HCT116 (cell line): ENCODE results near the gene PLVAP. TPM values are rescaled to one million over a fixed set of nuclear protein-coding genes. Genes with fewer than 3 reads are reported as not detected.

ENCODE experiments used
- ATAC-seq: fragments of 200-7000 bp; cut with Tn5 transposase; 2 replicates; pipeline ENCODE4 v1.9.1; 2020; ENCODE audit warnings: mild to moderate bottlenecking, moderate library complexity
- BruUV-seq: library from RNA; stranded (reverse); fragments of 400-500 nt; replicated peaks from 2 replicates; lab custom pipeline; 2021; lab: Mats Ljungman, UMichigan
- CTCF ChIA-PET: fragments of 300-600 bp; sonication (Branson Sonifier 250); formaldehyde crosslinking; loops from one replicate; lab custom pipeline; 2021; ENCODE audit warnings: antibody characterized with exemption; lab: Charles Lee
- POLR2A ChIA-PET: fragments of 300-600, 350-600 bp; sonication (Branson Sonifier 250); formaldehyde crosslinking; loops from one replicate; lab custom pipeline; 2021; ENCODE audit warnings: antibody characterized with exemption; lab: Charles Lee
- RAD21 ChIA-PET, 2 experiments: fragments of 300-600 bp; sonication (Branson Sonifier 250); formaldehyde crosslinking; loops; one replicate each; lab custom pipeline; 2023; ENCODE audit warnings: low total read pairs in 2 of 2; ENCODE audit not compliant: uncharacterized antibody in 2 of 2, unreplicated experiment in 2 of 2, low non-redundant PET in 1 of 2; lab: Charles Lee
- DNase-seq: peaks from one replicate; pipeline ENCODE4 v3.0.0-alpha.2; 2010; ENCODE audit warnings: low read depth, low spot score
- H2AFZ ChIP-seq: fragments of 200-600 bp; shearing (Covaris generic), sonication (generic); 2 replicates; pipeline ENCODE4 v1.6.1; 2017; ENCODE audit warnings: low read depth, mixed run types, mixed read lengths, antibody characterized with exemption, low read length; ENCODE audit not compliant: poor library complexity, severe bottlenecking
- H3K27ac ChIP-seq: 2 replicates; pipeline ENCODE4 v1.5.1; 2012; ENCODE audit warnings: low read depth, low read length
- H3K27me3 ChIP-seq: fragments of 200-600 bp; sonication (generic); 2 replicates; pipeline ENCODE4 v1.6.1; 2016; ENCODE audit warnings: mixed run types, low read length, mixed read lengths; ENCODE audit not compliant: insufficient read depth
- H3K36me3 ChIP-seq, 2 experiments: fragments of 200-500 bp in 1 of 2; fragments of 200-600 bp in 1 of 2; sonication (Bioruptor generic) in 1 of 2; sonication (generic) in 1 of 2; 2 replicates each; pipeline versions ENCODE4 v1.5.1 to v1.6.1; 2014 to 2016; ENCODE audit warnings: low read length in 2 of 2, inconsistent platforms in 1 of 2, mixed read lengths in 1 of 2, mixed run types in 1 of 2; ENCODE audit not compliant: insufficient read depth in 2 of 2, control insufficient read depth in 1 of 2
- H3K4me1 ChIP-seq, 2 experiments: fragments of 200-600 bp in 1 of 2; sonication (generic) in 1 of 2; 2 replicates each; pipeline versions ENCODE4 v1.5.1 to v1.6.1; 2012 to 2017; ENCODE audit warnings: low read length in 2 of 2, inconsistent platforms in 1 of 2, mild to moderate bottlenecking in 1 of 2, mixed read lengths in 1 of 2, mixed run types in 1 of 2, moderate library complexity in 1 of 2; ENCODE audit not compliant: insufficient read depth in 2 of 2, control insufficient read depth in 1 of 2
- H3K4me2 ChIP-seq: fragments of 200-600 bp; sonication (generic); 2 replicates; pipeline ENCODE4 v1.6.1; 2017; ENCODE audit warnings: mixed run types, low read length, mixed read lengths
- H3K4me3 ChIP-seq, 2 experiments: fragments of 200-600 bp in 1 of 2; sonication (generic) in 1 of 2; replicated peaks in 1 of 2; 2 replicates each; pipeline ENCODE4 v1.5.1; 2011 to 2016; ENCODE audit warnings: low read length in 2 of 2, control low read depth in 1 of 2, low read depth in 1 of 2, mild to moderate bottlenecking in 1 of 2, mixed read lengths in 1 of 2, mixed run types in 1 of 2
- H3K79me2 ChIP-seq: fragments of 200-600 bp; sonication (generic); 2 replicates; pipeline ENCODE4 v1.6.1; 2017; ENCODE audit warnings: mild to moderate bottlenecking, mixed run types, low read length, moderate library complexity, mixed read lengths; ENCODE audit not compliant: insufficient read depth
- H3K9ac ChIP-seq: fragments of 200-600 bp; sonication (generic); 2 replicates; pipeline ENCODE4 v1.6.1; 2016; ENCODE audit warnings: low read length, mixed read lengths
- H3K9me2 ChIP-seq: fragments of 200-600 bp; sonication (generic), shearing (Covaris generic); 2 replicates; pipeline ENCODE4 v1.6.1; 2017; ENCODE audit warnings: mixed run types, mild to moderate bottlenecking, moderate library complexity; ENCODE audit not compliant: insufficient read depth
- H3K9me3 ChIP-seq, 2 experiments: fragments of 200-500 bp in 1 of 2; fragments of 200-600 bp in 1 of 2; sonication (Bioruptor generic) in 1 of 2; sonication (generic) in 1 of 2; 2 replicates each; pipeline ENCODE4 v1.6.1; 2014 to 2017; ENCODE audit warnings: low read length in 2 of 2, mixed read lengths in 2 of 2, inconsistent platforms in 1 of 2, low read depth in 1 of 2, mild to moderate bottlenecking in 1 of 2, mixed run types in 1 of 2, moderate library complexity in 1 of 2; ENCODE audit not compliant: control insufficient read depth in 1 of 2, insufficient read depth in 1 of 2
- H4K20me1 ChIP-seq: fragments of 200-600 bp; sonication (generic), shearing (Covaris generic); 2 replicates; pipeline ENCODE4 v1.6.1; 2017; ENCODE audit warnings: mixed run types, mild to moderate bottlenecking, moderate library complexity; ENCODE audit not compliant: insufficient read depth
- CEBPB ChIP-seq: IDR thresholded peaks from 2 replicates; pipeline ENCODE4 v1.6.1; 2012; ENCODE audit warnings: low read depth
- ELF1 ChIP-seq: IDR thresholded peaks from 2 replicates; pipeline ENCODE4 v1.6.1; 2012; ENCODE audit warnings: low read depth, borderline replicate concordance
- EZH2phosphoT487 ChIP-seq: fragments of 200-600 bp; IDR thresholded peaks from 2 replicates; pipeline ENCODE4 v1.6.1; 2018; ENCODE audit warnings: antibody characterized with exemption, borderline replicate concordance
- JUND ChIP-seq: IDR thresholded peaks from 2 replicates; pipeline ENCODE4 v1.6.1; 2012
- POLR2AphosphoS5 ChIP-seq: IDR thresholded peaks from 2 replicates; pipeline ENCODE4 v1.6.1; 2011; ENCODE audit warnings: mild to moderate bottlenecking, low read depth, low read length, moderate library complexity
- RAD21 ChIP-seq: IDR thresholded peaks from 2 replicates; pipeline ENCODE4 v1.6.1; 2012; ENCODE audit warnings: low read depth, mild to moderate bottlenecking
- SRF ChIP-seq: IDR thresholded peaks from 2 replicates; pipeline ENCODE4 v1.6.1; 2012; ENCODE audit warnings: low read depth
- intact Hi-C: fragments of 100-400 bp; cut with micrococcal nuclease; formaldehyde crosslinking; loops from 2 replicates; pipeline ENCODE4 v1.10.0; 2022
- total RNA-seq: library from RNA; stranded (reverse); gene quantifications from one replicate; pipeline ENCODE4 v1.2.1, GENCODE V29; 2021; ENCODE audit not compliant: unreplicated experiment
- TF ChIP-seq, protein P1 (sequence below): IDR thresholded peaks from 2 replicates; pipeline ENCODE4 v1.6.1; 2012
- TF ChIP-seq, protein P2 (sequence below): IDR thresholded peaks from 2 replicates; pipeline ENCODE4 v1.6.1; 2011; ENCODE audit warnings: mild to moderate bottlenecking, low read length, moderate library complexity; ENCODE audit not compliant: insufficient replicate concordance; ENCODE audit errors: extremely low read depth
- TF ChIP-seq, protein P3 (sequence below): IDR thresholded peaks from 2 replicates; pipeline ENCODE4 v1.6.1; 2012
- TF ChIP-seq, protein P4 (sequence below): IDR thresholded peaks from 2 replicates; pipeline ENCODE4 v1.6.1; 2012; ENCODE audit warnings: low read depth

PLVAP gene
- total RNA-seq, 1 experiment from 2014 or later: 0.47 TPM

DNA sequence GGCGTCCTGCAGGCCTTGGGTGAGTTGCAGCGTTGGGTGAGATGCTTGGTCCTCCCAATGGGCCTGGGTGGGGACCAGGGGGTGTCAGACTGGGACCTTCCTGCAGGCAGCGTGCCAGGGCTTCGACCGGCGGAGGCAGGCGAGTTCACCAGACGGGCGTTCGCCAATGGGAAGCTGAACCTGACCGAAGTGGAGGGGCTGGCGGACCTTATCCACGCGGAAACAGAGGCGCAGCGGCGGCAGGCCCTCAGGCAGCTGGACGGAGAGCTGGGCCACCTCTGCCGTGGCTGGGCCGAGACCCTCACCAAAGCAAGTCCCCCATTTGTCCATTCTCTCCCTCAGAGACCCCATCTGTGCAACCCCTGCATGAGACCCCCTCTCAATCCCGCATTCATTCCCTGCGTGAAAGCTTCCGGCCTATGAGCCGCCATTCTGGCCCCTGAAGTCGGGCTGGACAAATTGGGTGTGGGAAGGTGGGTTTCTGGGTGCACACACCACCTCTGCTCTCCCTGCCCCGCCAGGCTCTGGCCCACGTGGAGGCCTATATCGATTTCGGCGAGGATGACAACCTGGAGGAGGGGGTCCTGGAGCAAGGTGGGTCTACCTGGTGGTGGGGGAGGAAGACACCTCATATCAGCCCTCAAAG is 38.6 kb downstream of the PLVAP start:
- peak overlapping the region; percentile 97 for H3K4me2 ChIP-seq
- no peak for TF ChIP-seq CEBPB
- TF ChIP-seq, protein P1, sequence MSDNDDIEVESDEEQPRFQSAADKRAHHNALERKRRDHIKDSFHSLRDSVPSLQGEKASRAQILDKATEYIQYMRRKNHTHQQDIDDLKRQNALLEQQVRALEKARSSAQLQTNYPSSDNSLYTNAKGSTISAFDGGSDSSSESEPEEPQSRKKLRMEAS: no peak
- TF ChIP-seq, protein P2, sequence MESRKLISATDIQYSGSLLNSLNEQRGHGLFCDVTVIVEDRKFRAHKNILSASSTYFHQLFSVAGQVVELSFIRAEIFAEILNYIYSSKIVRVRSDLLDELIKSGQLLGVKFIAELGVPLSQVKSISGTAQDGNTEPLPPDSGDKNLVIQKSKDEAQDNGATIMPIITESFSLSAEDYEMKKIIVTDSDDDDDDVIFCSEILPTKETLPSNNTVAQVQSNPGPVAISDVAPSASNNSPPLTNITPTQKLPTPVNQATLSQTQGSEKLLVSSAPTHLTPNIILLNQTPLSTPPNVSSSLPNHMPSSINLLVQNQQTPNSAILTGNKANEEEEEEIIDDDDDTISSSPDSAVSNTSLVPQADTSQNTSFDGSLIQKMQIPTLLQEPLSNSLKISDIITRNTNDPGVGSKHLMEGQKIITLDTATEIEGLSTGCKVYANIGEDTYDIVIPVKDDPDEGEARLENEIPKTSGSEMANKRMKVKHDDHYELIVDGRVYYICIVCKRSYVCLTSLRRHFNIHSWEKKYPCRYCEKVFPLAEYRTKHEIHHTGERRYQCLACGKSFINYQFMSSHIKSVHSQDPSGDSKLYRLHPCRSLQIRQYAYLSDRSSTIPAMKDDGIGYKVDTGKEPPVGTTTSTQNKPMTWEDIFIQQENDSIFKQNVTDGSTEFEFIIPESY: no peak
- TF ChIP-seq, protein P3, sequence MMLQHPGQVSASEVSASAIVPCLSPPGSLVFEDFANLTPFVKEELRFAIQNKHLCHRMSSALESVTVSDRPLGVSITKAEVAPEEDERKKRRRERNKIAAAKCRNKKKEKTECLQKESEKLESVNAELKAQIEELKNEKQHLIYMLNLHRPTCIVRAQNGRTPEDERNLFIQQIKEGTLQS: no peak
- TF ChIP-seq JUND: no peak
- no peak for TF ChIP-seq SRF
- TF ChIP-seq ELF1: no peak
- TF ChIP-seq, protein P4, sequence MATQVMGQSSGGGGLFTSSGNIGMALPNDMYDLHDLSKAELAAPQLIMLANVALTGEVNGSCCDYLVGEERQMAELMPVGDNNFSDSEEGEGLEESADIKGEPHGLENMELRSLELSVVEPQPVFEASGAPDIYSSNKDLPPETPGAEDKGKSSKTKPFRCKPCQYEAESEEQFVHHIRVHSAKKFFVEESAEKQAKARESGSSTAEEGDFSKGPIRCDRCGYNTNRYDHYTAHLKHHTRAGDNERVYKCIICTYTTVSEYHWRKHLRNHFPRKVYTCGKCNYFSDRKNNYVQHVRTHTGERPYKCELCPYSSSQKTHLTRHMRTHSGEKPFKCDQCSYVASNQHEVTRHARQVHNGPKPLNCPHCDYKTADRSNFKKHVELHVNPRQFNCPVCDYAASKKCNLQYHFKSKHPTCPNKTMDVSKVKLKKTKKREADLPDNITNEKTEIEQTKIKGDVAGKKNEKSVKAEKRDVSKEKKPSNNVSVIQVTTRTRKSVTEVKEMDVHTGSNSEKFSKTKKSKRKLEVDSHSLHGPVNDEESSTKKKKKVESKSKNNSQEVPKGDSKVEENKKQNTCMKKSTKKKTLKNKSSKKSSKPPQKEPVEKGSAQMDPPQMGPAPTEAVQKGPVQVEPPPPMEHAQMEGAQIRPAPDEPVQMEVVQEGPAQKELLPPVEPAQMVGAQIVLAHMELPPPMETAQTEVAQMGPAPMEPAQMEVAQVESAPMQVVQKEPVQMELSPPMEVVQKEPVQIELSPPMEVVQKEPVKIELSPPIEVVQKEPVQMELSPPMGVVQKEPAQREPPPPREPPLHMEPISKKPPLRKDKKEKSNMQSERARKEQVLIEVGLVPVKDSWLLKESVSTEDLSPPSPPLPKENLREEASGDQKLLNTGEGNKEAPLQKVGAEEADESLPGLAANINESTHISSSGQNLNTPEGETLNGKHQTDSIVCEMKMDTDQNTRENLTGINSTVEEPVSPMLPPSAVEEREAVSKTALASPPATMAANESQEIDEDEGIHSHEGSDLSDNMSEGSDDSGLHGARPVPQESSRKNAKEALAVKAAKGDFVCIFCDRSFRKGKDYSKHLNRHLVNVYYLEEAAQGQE: no peak
- no peak for TF ChIP-seq RAD21
- TF ChIP-seq POLR2AphosphoS5: no peak
- TF ChIP-seq EZH2phosphoT487: no peak
- ChIA-PET RAD21 (interaction anchor here in 1 of 2 experiments (1.0 kb wide), 1 partner anchor 29 kb away, joined by 5 read pairs; the partner anchor contains the start of gene DDA1), CTCF (interaction anchor here (0.8 to 1.0 kb wide), 6 partner anchors 11 to 48 kb away, joined by 3 to 6 read pairs (median 4); partner anchors contain the start of genes DDA1 and MRPL34), POLR2A (interaction anchor here (0.7 to 1.6 kb wide), 4 partner anchors 11 to 46 kb away, joined by 3 to 6 read pairs (median 4); partner anchors contain the start of gene DDA1)
- peak overlapping the region; percentile 89 for H3K9ac ChIP-seq
- H3K27ac ChIP-seq: peak overlapping the region; percentile 93
- ATAC-seq (no peak), DNase-seq (no peak)
- H3K9me3 ChIP-seq: no peaks in the 10 kb centered on the region
- intact Hi-C loops: no loop called here
- peaks cover 21% of the 10 kb centered on the region for H3K79me2 ChIP-seq
- no peaks in the 10 kb centered on the region for H3K27me3 ChIP-seq
- H3K36me3 ChIP-seq: peaks cover 3 to 9% of the 10 kb centered on the region in 2 experiments; a peak in 1 of 4 replicates
- BruUV-seq: no TSS peak
- H3K9me2 ChIP-seq: no peaks in the 10 kb centered on the region
- H3K4me3 ChIP-seq: peak overlapping the region; percentile 85 to 99
- no peaks in the 10 kb centered on the region for H4K20me1 ChIP-seq
- H3K4me1 ChIP-seq: peaks cover 33 to 58% of the 10 kb centered on the region in 2 experiments
- no peak overlapping the region for H2AFZ ChIP-seq
